Type B pancreatic cell (in vitro differentiated cells): ENCODE measurements around the gene OR51L1. TPM values are rescaled to one million over a fixed set of nuclear protein-coding genes. Genes with fewer than 3 reads are reported as not detected.

Source experiments
- DNase-seq: peaks from one replicate; pipeline ENCODE4 v3.0.0; 2021; ENCODE audit warnings: mixed read lengths; ENCODE audit not compliant: unreplicated experiment; ENCODE audit errors: extremely low spot score
- H3K27ac Mint-ChIP-seq: 2 replicates; pipeline ENCODE4 v1.8.0; 2021; ENCODE audit warnings: mild to moderate bottlenecking, mixed read lengths
- H3K27me3 Mint-ChIP-seq: 2 replicates; pipeline ENCODE4 v1.8.0; 2021; ENCODE audit warnings: mixed read lengths
- H3K36me3 Mint-ChIP-seq: 2 replicates; pipeline ENCODE4 v1.8.0; 2021; ENCODE audit warnings: mixed read lengths
- H3K4me1 Mint-ChIP-seq: one replicate; pipeline ENCODE4 v1.8.0; 2021; ENCODE audit warnings: mixed read lengths; ENCODE audit not compliant: unreplicated experiment
- H3K4me3 Mint-ChIP-seq: 2 replicates; pipeline ENCODE4 v1.8.0; 2021; ENCODE audit warnings: mild to moderate bottlenecking, mixed read lengths
- H3K9me3 Mint-ChIP-seq: 2 replicates; pipeline ENCODE4 v1.8.0; 2021; ENCODE audit warnings: mixed read lengths
- CTCF ChIP-seq: fragments of 200-600 bp; sonication (generic); conservative IDR thresholded peaks from 2 replicates; pipeline ENCODE4 v1.5.0; 2021; ENCODE audit warnings: antibody characterized with exemption, mild to moderate bottlenecking
- total RNA-seq: library from RNA; stranded (reverse); gene quantifications from 2 replicates; pipeline ENCODE4 v1.2.1, GENCODE V29; 2021; ENCODE audit warnings: low replicate concordance

OR51L1 gene
- total RNA-seq, 1 donor from 2014 or later = not detected

DNA sequence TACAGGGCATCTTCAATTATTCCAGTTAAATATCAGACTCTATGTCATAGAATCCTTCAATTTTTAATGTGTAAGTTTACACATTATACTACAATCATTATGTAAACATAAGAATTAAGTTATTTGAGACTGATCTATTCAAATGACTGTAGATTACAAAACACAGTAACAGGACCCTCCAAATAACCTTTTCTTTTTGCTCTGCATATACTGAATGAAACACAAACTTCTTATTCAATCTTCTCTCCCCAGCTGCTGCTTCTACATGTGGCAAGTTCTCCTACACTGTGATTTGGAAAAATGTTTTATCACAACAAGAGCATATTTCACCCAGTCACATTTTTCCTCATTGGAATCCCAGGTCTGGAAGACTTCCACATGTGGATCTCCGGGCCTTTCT, 51.6 kb downstream of the OR51L1 start, which contains the start of gene OR52J3:
TSS of gene OR52J3 (plus strand) at position 301 of the 400 bp plus-strand sequence. CDS start at position 301, 0 bp downstream.
- DNase-seq = no peak
- Mint-ChIP-seq H3K4me1 (no peaks in the 10 kb centered on the region), H3K27ac (no peak within 1 kb of the TSS), H3K27me3 (peaks cover 2% of the 10 kb centered on the region), H3K36me3 (no peaks in the 10 kb centered on the region), H3K9me3 (no peaks in the 10 kb centered on the region), H3K4me3 (no peak within 1 kb of the TSS)
- TF ChIP-seq CTCF = no peak

DNA sequence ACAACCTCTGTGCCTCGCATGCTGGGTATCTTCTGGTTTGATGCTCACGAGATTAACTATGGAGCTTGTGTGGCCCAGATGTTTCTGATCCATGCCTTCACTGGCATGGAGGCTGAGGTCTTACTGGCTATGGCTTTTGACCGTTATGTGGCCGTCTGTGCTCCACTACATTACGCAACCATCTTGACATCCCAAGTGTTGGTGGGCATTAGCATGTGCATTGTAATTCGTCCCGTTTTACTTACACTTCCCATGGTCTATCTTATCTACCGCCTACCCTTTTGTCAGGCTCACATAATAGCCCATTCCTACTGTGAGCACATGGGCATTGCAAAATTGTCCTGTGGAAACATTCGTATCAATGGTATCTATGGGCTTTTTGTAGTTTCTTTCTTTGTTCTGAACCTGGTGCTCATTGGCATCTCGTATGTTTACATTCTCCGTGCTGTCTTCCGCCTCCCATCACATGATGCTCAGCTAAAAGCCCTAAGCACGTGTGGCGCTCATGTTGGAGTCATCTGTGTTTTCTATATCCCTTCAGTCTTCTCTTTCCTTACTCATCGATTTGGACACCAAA, 52.2 kb downstream of the OR51L1 start:
- H3K9me3 Mint-ChIP-seq = no peaks in the 10 kb centered on the region
- no peak for DNase-seq
- no peak overlapping the region for H3K27ac Mint-ChIP-seq
- no peaks in the 10 kb centered on the region for H3K4me1 Mint-ChIP-seq
- no peak overlapping the region for H3K4me3 Mint-ChIP-seq
- TF ChIP-seq CTCF = no peak
- H3K27me3 Mint-ChIP-seq = peaks cover 2% of the 10 kb centered on the region
- H3K36me3 Mint-ChIP-seq = no peaks in the 10 kb centered on the region

Other genes starting within 250 kb of the OR51L1 start
- gene OR51F1, start 224.9 kb upstream of the OR51L1 start, total RNA-seq = not detected in 2 replicates
- gene OR52R1, start 190.5 kb upstream of the OR51L1 start, total RNA-seq = not detected in 2 replicates
- gene OR51F2, start 173.5 kb upstream of the OR51L1 start, total RNA-seq = not detected in 2 replicates
- not detected in 2 replicates for gene OR51S1, start 145.6 kb upstream of the OR51L1 start, total RNA-seq
- gene OR51T1, start 113.0 kb upstream of the OR51L1 start, total RNA-seq = 0.39 TPM in 1 of 2 replicates, not detected in the other
- not detected in 2 replicates for gene OR51A7, start 91.1 kb upstream of the OR51L1 start, total RNA-seq
- not detected in 2 replicates for gene OR51G2, start 75.5 kb upstream of the OR51L1 start, total RNA-seq
- not detected in 2 replicates for gene OR51G1, start 70.5 kb upstream of the OR51L1 start, total RNA-seq
- not detected in 2 replicates for gene OR51A4, start 47.2 kb upstream of the OR51L1 start, total RNA-seq
- gene OR51A2, start 39.1 kb upstream of the OR51L1 start, total RNA-seq = not detected in 2 replicates
- not detected in 2 replicates for gene OR52J3, start 51.7 kb downstream of the OR51L1 start, total RNA-seq
- gene OR52E2, start 64.8 kb downstream of the OR51L1 start, total RNA-seq = not detected in 2 replicates
- not detected in 2 replicates for gene OR52E1, start 74.7 kb downstream of the OR51L1 start, total RNA-seq
- not detected in 2 replicates for gene OR52A5, start 143.5 kb downstream of the OR51L1 start, total RNA-seq
- not detected in 2 replicates for gene OR52A1, start 159.9 kb downstream of the OR51L1 start, total RNA-seq
- gene OR51V1, start 205.8 kb downstream of the OR51L1 start, total RNA-seq = not detected in 2 replicates
- not detected in 2 replicates for gene HBB, start 232.2 kb downstream of the OR51L1 start, total RNA-seq
- gene HBD, start 239.6 kb downstream of the OR51L1 start, total RNA-seq = 0.79 TPM in 1 of 2 replicates, not detected in the other